Measurements from ENCODE around the gene DPYD.
A peak's percentile ranks its signal among the peaks of the same experiment; 100 is the strongest.

The DPYD gene

GRCh38 chr1:97906567-97907241, 14.1 kb downstream of the DPYD start:
- peak; percentile 81 for DNase-seq (ENCODE audit: low spot score)

GRCh38 chr1:97905141-97905940, 15.5 kb downstream of the DPYD start:
- no peak for DNase-seq (ENCODE audit: low spot score)

- no peak for DNase-seq (ENCODE audit: low spot score)
These were observed 16.3 kb downstream of the DPYD start for GRCh38 chr1:97904534-97904933.

GRCh38 chr1:97903626-97904025, 17.2 kb downstream of the DPYD start:
- no peak for DNase-seq (ENCODE audit: low spot score)

GRCh38 chr1:97902067-97902466, 18.8 kb downstream of the DPYD start:
- DNase-seq (ENCODE audit: low spot score), result no peak

- peak; percentile 43 for DNase-seq (ENCODE audit: low spot score)
These were observed 19.7 kb downstream of the DPYD start for GRCh38 chr1:97901017-97901658.

GRCh38 chr1:97898948-97899347, 21.9 kb downstream of the DPYD start:
- DNase-seq (ENCODE audit: low spot score), result no peak

- DNase-seq (ENCODE audit: low spot score), result no peak
These were observed 25.6 kb downstream of the DPYD start for GRCh38 chr1:97895278-97895677.

- DNase-seq (ENCODE audit: low spot score), result no peak
These were observed 27.0 kb downstream of the DPYD start for GRCh38 chr1:97893844-97894243.

- no peak for DNase-seq (ENCODE audit: low spot score)
These were observed 34.6 kb downstream of the DPYD start for GRCh38 chr1:97886199-97886598.

GRCh38 chr1:97883823-97884222, 37.0 kb downstream of the DPYD start:
- no peak for DNase-seq (ENCODE audit: low spot score)

- DNase-seq (ENCODE audit: low spot score), result no peak
These were observed 43.5 kb downstream of the DPYD start for GRCh38 chr1:97877307-97877706.

GRCh38 chr1:97875996-97876395, 44.8 kb downstream of the DPYD start:
- peak; percentile 6 for DNase-seq (ENCODE audit: low spot score)

- no peak for DNase-seq (ENCODE audit: low spot score)
These were observed 50.2 kb downstream of the DPYD start for GRCh38 chr1:97870589-97870988.

- no peak for DNase-seq (ENCODE audit: low spot score)
These were observed 51.4 kb downstream of the DPYD start for GRCh38 chr1:97869441-97869840.

- DNase-seq (ENCODE audit: low spot score), result no peak
These were observed 53.7 kb downstream of the DPYD start for GRCh38 chr1:97867127-97867526.

- DNase-seq (ENCODE audit: low spot score), result no peak
These were observed 56.2 kb downstream of the DPYD start for GRCh38 chr1:97864615-97865014.

- no peak for DNase-seq (ENCODE audit: low spot score)
These were observed 67.6 kb downstream of the DPYD start for GRCh38 chr1:97853221-97853620.

GRCh38 chr1:97849345-97850340, 71.2 kb downstream of the DPYD start:
- DNase-seq (ENCODE audit: low spot score), result peak; percentile 79

GRCh38 chr1:97845805-97846204, 75.0 kb downstream of the DPYD start:
- no peak for DNase-seq (ENCODE audit: low spot score)

GRCh38 chr1:97844552-97845089, 76.2 kb downstream of the DPYD start:
- DNase-seq (ENCODE audit: low spot score), result no peak

- no peak for DNase-seq (ENCODE audit: low spot score)
These were observed 79.5 kb downstream of the DPYD start for GRCh38 chr1:97841338-97841737.

All from AG20443 (cell line).